Activated CD4-positive, alpha-beta T cell treated with anti-CD3 and anti-CD28 coated beads, Interleukin-2, amount 50 U/mL, for 48 hours (primary cell): Measurements from ENCODE around the gene TEX261.
A peak's percentile ranks its signal among the peaks of the same experiment; 100 is the strongest.

ENCODE experiments used
- DNase-seq, 2 experiments: peaks; one replicate each; pipeline ENCODE4 v3.0.0-alpha.2; 2020

TEX261 gene

GRCh38 chr2:70956141-70956540, 38.5 kb downstream of the TEX261 start:
- DNase-seq = no peak

DNA sequence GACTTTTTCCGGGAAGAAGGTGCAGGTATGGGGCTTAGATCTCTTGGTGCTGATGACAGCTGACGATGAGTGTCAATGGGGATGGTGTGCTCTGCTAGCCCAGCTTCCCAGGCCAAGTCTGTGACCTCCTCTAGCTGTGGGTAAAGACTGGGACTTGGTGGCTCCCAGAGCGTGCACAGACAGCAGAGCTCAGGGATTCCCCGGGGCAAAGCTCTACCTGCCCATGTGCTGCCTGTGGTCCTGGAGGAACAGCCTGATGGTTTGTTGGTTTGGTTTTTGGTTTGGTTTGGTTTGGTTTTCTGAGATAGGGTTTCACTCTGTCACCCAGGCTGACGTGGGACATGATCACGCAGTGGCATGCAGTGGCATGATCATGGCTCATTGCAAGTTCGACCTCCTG, 39.8 kb downstream of the TEX261 start:
- no peak for DNase-seq

- DNase-seq = no peak
Observed at GRCh38 chr2:70949086-70949485, 45.6 kb downstream of the TEX261 start.

DNA sequence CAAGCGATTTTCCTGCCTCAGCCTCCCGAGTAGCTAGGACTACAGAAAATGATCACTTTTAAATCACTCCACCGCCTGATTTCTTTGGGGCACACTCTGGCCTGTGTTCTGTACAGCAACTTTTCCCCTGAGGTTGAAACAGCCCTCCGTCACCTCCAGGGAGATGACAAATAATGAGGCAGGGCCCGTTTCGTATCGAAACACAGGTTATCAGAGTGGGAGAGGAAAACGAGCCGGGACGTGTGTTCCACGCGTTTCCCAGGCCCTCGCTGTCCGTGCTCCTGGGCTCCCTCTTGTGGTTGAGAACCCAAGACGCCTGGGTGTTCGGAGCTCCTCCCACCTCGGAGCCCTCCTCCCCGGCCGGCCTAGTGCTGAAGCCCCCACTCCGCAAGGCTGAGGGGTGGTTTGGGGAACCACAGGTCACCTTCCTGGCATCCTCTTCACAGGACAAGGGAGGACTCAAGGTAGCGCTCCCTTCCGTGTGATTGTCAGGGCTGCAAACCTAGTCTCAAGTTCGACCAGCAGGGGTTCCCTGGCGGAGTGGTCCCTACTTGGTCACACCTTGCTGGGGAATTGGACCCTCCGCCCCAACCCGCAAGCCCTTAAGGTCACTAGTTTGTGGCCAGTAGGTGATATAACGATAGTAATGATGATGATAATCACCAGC, 46.2 kb downstream of the TEX261 start:
- peak; percentile 86 to 90 for DNase-seq

DNA sequence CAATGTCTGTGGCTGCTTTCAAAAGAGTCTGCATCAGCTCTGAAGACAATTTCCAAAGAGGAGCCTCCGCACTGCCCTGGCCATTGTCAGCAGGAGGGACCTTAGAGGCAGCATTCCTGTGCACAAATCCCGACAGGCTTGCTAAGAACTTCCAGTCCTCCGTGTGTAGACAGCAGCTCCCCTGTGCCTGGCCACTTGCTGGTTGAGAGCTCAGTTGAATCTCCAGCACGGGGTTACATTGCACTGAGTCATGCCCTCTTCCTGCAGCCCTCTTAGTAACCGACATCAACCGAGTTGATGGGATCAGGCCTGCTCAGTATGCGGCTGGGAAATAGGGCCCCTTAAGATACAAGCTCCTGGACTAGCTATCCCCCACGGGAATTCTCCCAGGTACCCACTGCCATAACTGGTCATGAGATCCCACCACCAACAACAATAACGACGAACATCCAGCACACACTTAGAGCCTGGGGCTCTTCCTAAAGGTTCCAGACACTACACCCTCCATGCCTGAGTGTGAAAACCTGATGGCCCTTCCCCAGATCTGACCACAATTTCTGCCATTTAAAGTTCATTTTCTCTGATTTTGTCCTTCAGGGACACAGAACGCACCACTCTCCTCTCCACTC, 47.0 kb downstream of the TEX261 start:
- DNase-seq = no peak

DNA sequence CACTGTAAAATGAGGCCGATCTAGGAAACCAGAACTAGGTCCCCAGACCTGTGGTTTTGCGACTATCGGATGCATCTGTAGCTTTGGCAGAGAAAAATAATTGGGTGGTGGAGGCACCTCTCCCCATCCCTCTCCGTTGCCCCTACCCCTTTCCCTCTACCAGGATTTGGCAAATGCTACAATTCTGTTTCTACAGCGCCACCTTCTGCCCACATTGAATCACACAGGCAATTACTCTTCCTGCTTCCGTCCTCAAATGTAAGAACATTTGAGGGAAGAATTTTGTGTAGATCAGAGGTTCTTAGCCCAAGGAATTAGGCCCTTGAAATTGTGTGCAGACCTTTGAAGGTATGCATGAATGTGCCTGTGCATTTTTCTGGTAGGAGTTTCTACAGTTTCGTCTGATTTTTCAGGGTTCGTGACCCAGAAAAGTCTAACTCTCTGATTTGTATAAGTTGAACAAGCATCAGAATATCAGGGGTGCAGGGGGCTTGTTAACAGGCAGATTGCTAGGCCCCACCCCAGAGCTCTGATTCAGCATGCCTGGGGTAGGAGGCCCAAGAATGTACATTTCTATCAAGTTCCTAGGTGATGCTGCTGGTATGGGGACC, 47.7 kb downstream of the TEX261 start:
- DNase-seq = peak; percentile 54 to 68

GRCh38 chr2:70944111-70944690, 50.5 kb downstream of the TEX261 start:
- DNase-seq = no peak

DNA sequence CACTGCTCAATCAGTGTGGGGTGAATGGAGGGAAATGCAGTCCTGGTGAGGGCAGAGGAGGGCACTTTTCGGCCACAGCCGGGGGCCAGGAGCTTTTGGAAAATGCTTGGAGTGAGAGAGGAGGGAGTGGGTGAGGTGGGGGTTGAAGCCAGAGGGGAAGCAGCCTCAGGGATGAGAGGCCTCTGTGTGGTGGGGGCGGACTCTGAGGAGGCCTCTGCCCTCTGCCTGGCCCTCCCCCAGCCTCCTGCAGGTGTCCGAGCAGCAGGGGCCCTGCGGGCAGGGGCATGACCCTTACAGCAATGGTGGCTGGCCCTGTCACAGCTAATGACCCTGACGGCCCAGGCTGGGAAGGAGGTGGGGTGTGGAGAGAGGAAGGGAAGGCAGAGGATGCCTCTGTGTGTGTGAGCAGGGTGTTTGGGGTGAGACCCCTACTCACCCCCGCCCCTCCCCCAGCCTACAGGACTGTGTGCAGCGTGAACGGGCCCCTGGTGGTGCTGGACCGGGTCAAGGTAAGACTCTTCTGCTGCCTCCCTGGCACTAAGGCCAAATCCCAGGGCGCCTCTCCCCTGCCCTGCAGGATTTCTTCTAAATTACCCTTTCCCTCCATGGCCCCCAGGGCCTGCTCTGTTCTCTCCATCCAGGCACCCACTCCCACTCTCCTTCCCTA, 51.3 kb downstream of the TEX261 start:
- DNase-seq = no peak

DNA sequence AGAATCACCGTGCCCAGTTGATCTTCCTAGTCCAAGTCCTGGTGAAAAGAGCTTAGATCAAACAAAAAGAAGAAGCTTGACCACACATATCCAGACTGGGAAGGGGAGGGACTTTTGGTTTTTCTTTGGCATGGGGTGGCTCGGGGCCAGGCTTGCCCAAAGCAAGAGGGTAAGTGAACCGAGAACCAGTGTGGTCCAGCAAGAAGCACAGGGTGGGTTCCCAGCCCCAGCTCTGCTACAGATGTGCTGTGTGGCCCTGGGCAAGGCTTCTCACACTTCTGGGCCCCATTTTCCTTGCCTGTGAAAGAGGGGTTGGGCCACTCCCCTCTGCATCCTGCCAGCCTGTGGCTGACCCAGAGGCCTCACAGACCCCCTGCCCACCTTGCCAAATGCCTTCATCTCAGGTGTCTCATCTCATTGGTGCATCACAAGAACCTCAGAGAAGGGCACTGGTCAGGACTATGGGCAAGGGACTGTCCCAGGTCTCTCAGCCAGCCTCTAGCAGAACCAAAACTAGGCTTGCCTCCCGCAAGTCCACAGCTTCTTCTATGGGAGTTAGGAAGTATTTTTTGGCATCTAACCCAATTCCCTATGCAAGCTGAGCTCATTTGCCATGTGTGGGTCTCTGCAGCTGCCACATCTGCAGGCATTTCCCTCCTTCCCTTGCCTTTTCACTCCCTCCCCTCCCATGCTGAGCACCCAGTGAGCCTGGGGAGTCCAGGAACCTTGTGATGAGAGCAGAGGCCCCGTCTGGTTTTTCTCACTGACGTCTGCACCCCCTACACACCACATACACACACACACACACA, 52.1 kb downstream of the TEX261 start:
- DNase-seq = no peak

DNA sequence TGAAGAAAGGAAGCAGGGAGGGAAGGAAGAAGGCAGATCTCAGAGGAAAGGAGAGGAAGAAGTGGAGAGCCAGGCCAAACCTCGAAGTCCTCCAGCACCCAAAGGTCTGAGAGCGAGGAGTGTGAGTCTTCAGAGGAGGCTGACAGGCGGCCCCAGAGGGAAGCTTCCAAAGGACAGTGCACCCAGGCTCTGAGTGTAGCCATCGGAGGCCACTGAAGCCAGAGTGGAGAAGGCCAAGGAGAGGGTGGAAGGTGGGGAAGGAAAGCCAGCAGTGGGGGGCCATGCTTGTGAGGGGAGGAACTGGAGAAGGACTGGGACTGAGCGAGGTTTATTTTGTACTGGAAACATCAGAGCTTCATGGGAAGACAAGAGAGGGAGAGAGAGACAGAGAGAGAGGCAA, 53.0 kb downstream of the TEX261 start:
- DNase-seq = no peak

DNA sequence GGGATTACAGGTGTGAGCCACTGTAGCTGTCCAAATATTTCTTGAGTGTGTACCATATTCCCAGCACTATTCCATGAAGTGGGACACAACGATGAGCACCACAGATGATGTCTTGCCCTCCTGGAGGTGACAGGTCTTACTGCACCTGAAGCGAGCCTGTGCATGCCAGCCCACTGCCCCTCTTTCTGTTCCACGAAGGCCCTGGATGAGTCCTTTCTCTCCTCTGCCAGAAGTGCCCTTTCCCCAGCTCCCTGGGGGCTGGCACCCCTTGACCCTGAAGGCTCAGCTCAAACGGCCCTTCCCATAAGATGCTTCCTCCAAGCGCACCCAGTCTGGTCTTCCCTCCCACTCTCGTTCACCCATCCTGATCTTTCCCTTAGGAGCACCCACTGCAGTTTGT, 53.5 kb downstream of the TEX261 start:
- DNase-seq = no peak

DNA sequence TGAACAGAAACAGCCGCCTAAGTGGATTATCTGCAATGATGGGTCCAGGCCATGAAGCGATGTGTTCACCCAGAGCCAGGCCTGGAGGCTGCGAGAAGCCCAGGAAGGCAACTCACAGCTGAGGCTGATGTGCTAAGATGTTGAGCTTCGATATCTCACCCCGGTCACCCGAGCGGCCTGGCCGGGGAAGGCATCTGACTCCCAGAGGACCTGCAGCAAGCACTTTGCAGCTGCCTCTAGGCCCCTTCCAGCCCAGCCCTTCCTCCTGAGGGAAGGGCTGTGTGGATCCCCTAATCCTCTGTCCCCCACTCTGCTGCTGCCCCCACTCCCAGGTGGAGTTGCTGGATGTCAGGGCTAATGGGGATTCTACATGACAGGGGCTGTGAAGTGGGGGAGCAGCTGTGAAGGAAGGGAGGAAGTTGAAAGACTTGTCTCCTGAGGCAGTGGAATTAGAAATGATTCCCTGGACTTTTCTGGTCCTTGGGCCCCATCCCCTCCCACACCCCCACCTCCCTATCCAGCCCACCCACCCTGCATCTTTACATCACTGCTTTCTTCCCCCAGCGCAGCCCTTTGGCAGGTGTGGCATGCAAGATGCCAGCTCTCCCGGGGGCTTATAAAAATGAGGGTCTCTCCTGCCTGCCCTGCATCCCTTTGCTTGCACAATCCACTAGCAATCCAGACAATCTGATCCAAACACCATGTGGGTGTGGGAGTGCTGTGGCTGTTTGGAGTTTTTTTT, 54.7 kb downstream of the TEX261 start:
- no peak for DNase-seq

- DNase-seq = no peak
Observed at GRCh38 chr2:70939001-70939838, 55.5 kb downstream of the TEX261 start.

DNA sequence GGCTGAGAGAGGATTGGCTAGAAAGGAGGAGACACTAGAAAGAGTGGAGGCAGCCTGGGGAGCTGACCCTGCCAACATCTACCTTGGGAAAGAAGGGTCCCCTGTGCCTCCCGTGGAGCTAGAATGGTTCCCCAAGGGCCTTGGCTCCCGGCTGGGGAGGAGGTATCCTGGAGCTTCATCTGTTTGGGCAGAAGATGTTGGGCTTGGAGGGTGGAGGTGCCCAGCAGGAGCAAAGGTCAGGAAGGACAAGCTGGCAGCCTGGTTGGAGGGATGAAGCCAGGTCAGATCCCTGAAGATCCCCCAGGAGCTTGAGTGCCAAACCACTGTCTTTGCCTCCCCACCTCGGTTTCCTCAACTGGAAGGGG, 56.1 kb downstream of the TEX261 start:
- no peak for DNase-seq

DNA sequence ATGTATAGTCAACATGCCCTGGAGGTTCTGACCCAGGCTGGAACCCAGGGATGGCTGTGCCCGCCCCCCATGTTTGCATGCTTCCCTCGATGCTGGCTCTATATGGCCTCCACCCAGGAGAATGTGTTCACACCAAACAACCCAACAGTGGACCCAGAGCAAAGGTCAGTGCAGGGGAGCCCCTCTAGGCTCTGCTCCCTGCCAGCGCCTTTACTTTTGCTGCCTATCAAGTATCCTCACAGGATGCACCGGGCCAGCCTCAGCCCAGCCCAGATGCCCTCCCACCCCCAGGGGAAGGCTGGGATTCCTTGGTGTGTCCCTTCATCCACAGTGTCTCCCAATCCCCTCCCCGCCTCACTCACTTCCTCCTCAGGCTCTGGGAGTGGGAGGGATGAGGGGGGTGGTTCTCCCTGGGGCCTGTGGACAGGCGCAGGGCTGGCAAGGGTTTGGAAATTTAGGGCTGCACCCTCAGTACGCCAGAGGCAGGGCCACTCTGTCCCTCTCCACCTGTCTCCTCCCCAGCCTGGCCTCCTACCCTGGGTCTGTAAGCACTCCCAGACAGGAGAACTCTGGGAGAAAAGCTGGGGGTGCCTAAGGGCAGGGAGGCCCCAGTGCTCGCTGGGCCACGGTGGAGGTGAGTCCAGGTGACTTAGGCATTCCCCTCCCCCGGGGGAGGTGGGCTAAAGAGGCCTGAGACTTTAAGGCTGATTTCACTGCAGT, 56.6 kb downstream of the TEX261 start:
- DNase-seq = no peak

- no peak for DNase-seq
Observed at GRCh38 chr2:70936979-70937811, 57.5 kb downstream of the TEX261 start.

- no peak for DNase-seq
Observed at GRCh38 chr2:70936165-70936978, 58.3 kb downstream of the TEX261 start.
